MM.1S (cell line): ENCODE data around the gene CYP2A6.
A peak's percentile ranks its signal among the peaks of the same experiment; 100 is the strongest.
"Not testable (repeated sequence)": the region's sequence is repeated elsewhere in the genome, so short reads cannot be mapped to it uniquely, and the experiment has no call there.

Experiments
- DNase-seq: peaks from one replicate; pipeline ENCODE4 v3.0.0-alpha.2; 2015
- H2AFZ ChIP-seq: fragments of 300-600 bp; sonication (generic); 2 replicates; pipeline ENCODE4 v1.6.0; 2016; ENCODE audit warnings: antibody characterized with exemption, low read length
- H3F3A ChIP-seq: fragments of 300-600 bp; sonication (generic); 2 replicates; pipeline ENCODE4 v1.6.1; 2016; ENCODE audit warnings: mild to moderate bottlenecking, antibody characterized with exemption, low read length, moderate library complexity, mixed read lengths; ENCODE audit not compliant: insufficient read depth
- H3K27ac ChIP-seq: fragments of 300-600 bp; sonication (generic); 2 replicates; pipeline ENCODE4 v1.5.1; 2016; ENCODE audit warnings: mild to moderate bottlenecking, low read length
- H3K27me3 ChIP-seq: fragments of 300-600 bp; sonication (generic); replicated peaks from 2 replicates; pipeline ENCODE4 v1.6.0; 2016; ENCODE audit warnings: low read length; ENCODE audit not compliant: insufficient read depth
- H3K36me3 ChIP-seq: fragments of 300-600 bp; sonication (generic); replicated peaks from 2 replicates; pipeline ENCODE4 v1.6.1; 2016; ENCODE audit warnings: mild to moderate bottlenecking, low read length, mixed read lengths; ENCODE audit not compliant: insufficient read depth
- H3K4me1 ChIP-seq: fragments of 300-600 bp; sonication (generic); 2 replicates; pipeline ENCODE4 v1.6.1; 2016; ENCODE audit warnings: low read length, mixed read lengths
- H3K4me2 ChIP-seq: fragments of 300-600 bp; sonication (generic); 2 replicates; pipeline ENCODE4 v1.6.0; 2016; ENCODE audit warnings: low read depth, low read length
- H3K4me3 ChIP-seq: fragments of 300-600 bp; sonication (generic); 2 replicates; pipeline ENCODE4 v1.5.1; 2016; ENCODE audit warnings: low read length, mixed read lengths
- H3K79me2 ChIP-seq: fragments of 300-600 bp; sonication (generic); 2 replicates; pipeline ENCODE4 v1.6.1; 2016; ENCODE audit warnings: mixed run types, low read length, mixed read lengths
- H3K9ac ChIP-seq: fragments of 300-600 bp; sonication (generic); 2 replicates; pipeline ENCODE4 v1.6.1; 2016; ENCODE audit warnings: low read length, mixed read lengths
- H3K9me2 ChIP-seq: fragments of 300-600 bp; sonication (generic); replicated peaks from 2 replicates; pipeline ENCODE4 v1.6.1; 2016; ENCODE audit warnings: mild to moderate bottlenecking, low read length, mixed read lengths; ENCODE audit not compliant: insufficient read depth
- H3K9me3 ChIP-seq: fragments of 300-600 bp; sonication (generic); replicated peaks from 2 replicates; pipeline ENCODE4 v1.6.1; 2016; ENCODE audit warnings: mild to moderate bottlenecking, low read length, mixed read lengths; ENCODE audit not compliant: insufficient read depth
- H4K20me1 ChIP-seq: fragments of 300-600 bp; sonication (generic); 2 replicates; pipeline ENCODE4 v1.6.1; 2016; ENCODE audit warnings: mild to moderate bottlenecking, low read length, moderate library complexity, mixed read lengths; ENCODE audit not compliant: insufficient read depth
- EZH2 ChIP-seq: fragments of 300-600 bp; sonication (generic); optimal IDR thresholded peaks from 2 replicates; pipeline ENCODE3; 2017; ENCODE audit warnings: low read depth, mild to moderate bottlenecking, antibody characterized with exemption, low read length, mixed read lengths
- EZH2phosphoT487 ChIP-seq: fragments of 300-600 bp; sonication (generic); IDR thresholded peaks from 2 replicates; pipeline ENCODE4 v1.6.1; 2018; ENCODE audit warnings: antibody characterized with exemption, low read length
- TF ChIP-seq, protein P1 (sequence below): fragments of 300-600 bp; sonication (generic); IDR thresholded peaks from 2 replicates; pipeline ENCODE4 v1.5.1; 2016; ENCODE audit warnings: antibody characterized with exemption, low read length, mixed read lengths

The CYP2A6 gene

GRCh38 chr19:40843653-40844052 is 6.6 kb downstream of the CYP2A6 start:
- H3K4me2 ChIP-seq, result peak overlapping the region; percentile 49; the same call in 1 of the 2 replicates
- H4K20me1 ChIP-seq, H3K36me3 ChIP-seq, H2AFZ ChIP-seq, H3K27ac ChIP-seq, H3K9ac ChIP-seq, H3F3A ChIP-seq, H3K4me1 ChIP-seq, H3K9me2 ChIP-seq, DNase-seq, H3K9me3 ChIP-seq, H3K79me2 ChIP-seq: not testable (repeated sequence)
- peaks cover 23% of the 10 kb centered on the region for H3K27me3 ChIP-seq
- H3K4me3 ChIP-seq, result peak overlapping the region; percentile 34; the same call in 1 of the 2 replicates

DNA sequence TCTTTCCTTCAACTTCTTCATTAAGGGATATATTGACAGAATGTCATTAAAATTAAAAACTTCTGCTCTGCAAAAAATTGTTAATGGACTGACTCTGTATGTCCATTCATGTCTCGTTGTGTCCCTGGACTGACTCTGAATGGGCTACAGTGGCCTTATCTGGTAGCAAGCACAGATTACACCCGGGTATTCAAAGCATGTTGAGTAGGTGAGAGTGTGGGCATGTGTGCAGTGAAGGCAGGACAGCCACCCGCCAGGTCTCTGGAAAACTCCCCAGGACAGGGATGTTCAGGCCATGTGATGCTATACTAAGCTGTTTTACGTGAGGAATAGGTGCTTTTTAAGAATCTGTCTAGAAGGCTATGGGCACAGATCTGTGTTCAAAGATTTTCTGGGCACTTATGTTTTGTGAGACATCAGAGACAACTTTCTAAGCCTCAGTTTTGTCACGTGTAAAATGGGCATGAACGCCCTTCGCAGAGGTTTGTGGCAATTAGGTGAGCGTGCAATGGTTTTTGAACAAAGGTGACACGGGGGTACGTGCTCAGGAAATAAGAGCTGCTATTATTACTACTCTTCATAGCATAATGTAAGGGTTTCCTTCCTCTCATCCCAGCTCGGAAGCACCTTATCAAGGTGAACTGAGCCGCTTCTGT is 7.1 kb downstream of the CYP2A6 start:
- H3K79me2 ChIP-seq, H3K27ac ChIP-seq, DNase-seq, H3K36me3 ChIP-seq, H4K20me1 ChIP-seq, H3F3A ChIP-seq, H2AFZ ChIP-seq, H3K9ac ChIP-seq, H3K4me1 ChIP-seq, H3K9me3 ChIP-seq, H3K9me2 ChIP-seq: not testable (repeated sequence)
- peaks cover 26% of the 10 kb centered on the region for H3K27me3 ChIP-seq
- H3K4me3 ChIP-seq, result peak overlapping the region; percentile 34; the same call in 1 of the 2 replicates
- H3K4me2 ChIP-seq, result peak overlapping the region; percentile 49; the same call in 1 of the 2 replicates

GRCh38 chr19:40842012-40842411 is 8.2 kb downstream of the CYP2A6 start:
- peaks cover 33% of the 10 kb centered on the region for H3K27me3 ChIP-seq
- not testable (repeated sequence) for H3K4me1 ChIP-seq, H3K79me2 ChIP-seq, H3K9ac ChIP-seq, H3F3A ChIP-seq, H3K9me2 ChIP-seq, H3K4me3 ChIP-seq, H3K4me2 ChIP-seq, H3K27ac ChIP-seq, H2AFZ ChIP-seq, H3K36me3 ChIP-seq, DNase-seq, H3K9me3 ChIP-seq, H4K20me1 ChIP-seq

GRCh38 chr19:40838477-40838876 is 11.8 kb downstream of the CYP2A6 start:
- not testable (repeated sequence) for H3K9me3 ChIP-seq, H4K20me1 ChIP-seq, DNase-seq, H3F3A ChIP-seq, H3K27ac ChIP-seq, H3K36me3 ChIP-seq, H3K4me2 ChIP-seq, H3K9ac ChIP-seq, H3K4me3 ChIP-seq, H2AFZ ChIP-seq, H3K4me1 ChIP-seq, H3K9me2 ChIP-seq, H3K79me2 ChIP-seq
- peaks cover 17% of the 10 kb centered on the region for H3K27me3 ChIP-seq

GRCh38 chr19:40836754-40837429 is 13.4 kb downstream of the CYP2A6 start:
- Histone ChIP-seq H3K4me2 (no peak overlapping the region), H3K9me2 (no peaks in the 10 kb centered on the region), H3K36me3 (no peaks in the 10 kb centered on the region), H3K4me3 (no peak overlapping the region), H3K27ac (no peak overlapping the region), H3F3A (no peaks in the 10 kb centered on the region), H4K20me1 (no peaks in the 10 kb centered on the region), H3K4me1 (no peaks in the 10 kb centered on the region), H3K79me2 (no peaks in the 10 kb centered on the region), H3K9ac (no peak overlapping the region), H2AFZ (no peak overlapping the region), H3K9me3 (no peaks in the 10 kb centered on the region), H3K27me3 (peaks cover 20% of the 10 kb centered on the region)
- DNase-seq, result no peak
- TF ChIP-seq, protein P1, sequence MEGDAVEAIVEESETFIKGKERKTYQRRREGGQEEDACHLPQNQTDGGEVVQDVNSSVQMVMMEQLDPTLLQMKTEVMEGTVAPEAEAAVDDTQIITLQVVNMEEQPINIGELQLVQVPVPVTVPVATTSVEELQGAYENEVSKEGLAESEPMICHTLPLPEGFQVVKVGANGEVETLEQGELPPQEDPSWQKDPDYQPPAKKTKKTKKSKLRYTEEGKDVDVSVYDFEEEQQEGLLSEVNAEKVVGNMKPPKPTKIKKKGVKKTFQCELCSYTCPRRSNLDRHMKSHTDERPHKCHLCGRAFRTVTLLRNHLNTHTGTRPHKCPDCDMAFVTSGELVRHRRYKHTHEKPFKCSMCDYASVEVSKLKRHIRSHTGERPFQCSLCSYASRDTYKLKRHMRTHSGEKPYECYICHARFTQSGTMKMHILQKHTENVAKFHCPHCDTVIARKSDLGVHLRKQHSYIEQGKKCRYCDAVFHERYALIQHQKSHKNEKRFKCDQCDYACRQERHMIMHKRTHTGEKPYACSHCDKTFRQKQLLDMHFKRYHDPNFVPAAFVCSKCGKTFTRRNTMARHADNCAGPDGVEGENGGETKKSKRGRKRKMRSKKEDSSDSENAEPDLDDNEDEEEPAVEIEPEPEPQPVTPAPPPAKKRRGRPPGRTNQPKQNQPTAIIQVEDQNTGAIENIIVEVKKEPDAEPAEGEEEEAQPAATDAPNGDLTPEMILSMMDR, result no peak
- TF ChIP-seq EZH2 (no peak), EZH2phosphoT487 (no peak)

DNA sequence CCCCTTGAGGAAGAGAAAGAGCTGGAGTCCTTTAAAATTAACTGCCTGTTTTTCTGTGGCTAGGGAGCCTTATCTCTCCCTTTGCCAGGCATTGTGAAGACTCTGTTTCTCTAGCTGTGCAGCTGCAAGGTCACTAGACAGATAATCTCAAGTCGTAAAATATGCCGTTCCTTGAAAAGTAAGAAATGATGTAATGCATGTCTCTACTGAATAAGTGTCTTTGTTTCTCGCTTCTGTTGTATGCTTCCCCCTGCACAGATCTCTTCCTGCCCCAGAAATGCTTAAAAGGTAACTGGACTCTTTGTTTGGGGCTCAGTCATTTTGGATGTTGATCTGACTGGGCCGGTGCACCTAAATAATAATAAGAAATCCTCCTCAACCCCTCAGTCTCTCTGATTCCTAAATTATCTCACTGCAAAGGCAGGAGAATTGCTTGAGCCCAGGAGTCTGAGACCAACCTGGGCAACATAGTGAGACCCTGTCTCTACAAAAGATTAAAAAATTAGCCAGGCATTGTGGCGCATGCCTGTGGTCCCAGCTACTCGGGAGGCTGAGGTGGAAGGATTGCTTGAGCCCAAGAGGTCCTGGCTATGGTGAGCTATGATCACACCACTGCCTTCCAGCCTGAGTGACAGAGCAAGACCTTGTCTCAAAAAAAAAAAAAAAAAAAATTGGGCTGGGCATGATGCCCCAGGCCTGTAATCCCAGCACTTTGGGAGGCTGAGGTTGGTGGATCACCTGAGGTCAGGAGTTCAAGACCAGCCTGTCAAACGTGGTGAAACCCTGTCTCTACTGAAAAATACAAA is 16.3 kb downstream of the CYP2A6 start:
- not testable (repeated sequence) for H3K9me3 ChIP-seq, H3F3A ChIP-seq, H3K9me2 ChIP-seq, DNase-seq, H3K4me3 ChIP-seq, H2AFZ ChIP-seq, H4K20me1 ChIP-seq, H3K9ac ChIP-seq, H3K79me2 ChIP-seq, H3K36me3 ChIP-seq, H3K27ac ChIP-seq, H3K4me2 ChIP-seq, H3K4me1 ChIP-seq
- H3K27me3 ChIP-seq, result peaks cover 23% of the 10 kb centered on the region
